Endothelial cell of umbilical vein (primary cell): ENCODE measurements around the gene ZNF423. TPM values are rescaled to one million over a fixed set of nuclear protein-coding genes. Genes with fewer than 3 reads are reported as not detected.

Source experiments
- BruUV-seq: library from RNA; stranded (reverse); fragments of 400-500 nt; replicated peaks from 2 replicates; lab custom pipeline; 2021; lab: Mats Ljungman, UMichigan
- CTCF ChIA-PET: fragments of 300-600, 350-600 bp; sonication (Branson Sonifier 250); formaldehyde crosslinking; loops from one replicate; lab custom pipeline; 2021; ENCODE audit warnings: antibody characterized with exemption, inconsistent platforms; lab: Charles Lee
- POLR2A ChIA-PET: fragments of 300-600, 350-600 bp; sonication (Branson Sonifier 250); formaldehyde crosslinking; loops from one replicate; lab custom pipeline; 2021; ENCODE audit warnings: antibody characterized with exemption, inconsistent platforms; lab: Charles Lee
- DNase-seq: peaks from one replicate; pipeline ENCODE4 v3.0.0-alpha.2; 2011; ENCODE audit warnings: low read depth, low spot score
- FAIRE-seq: peaks from 2 replicates; lab custom pipeline; 2011; peaks lifted over from hg19 to GRCh38; lab: Jason Lieb, UNC
- H2AFZ ChIP-seq: 2 replicates; pipeline ENCODE4 v1.6.0; 2012; ENCODE audit warnings: low read depth, low read length, control low read depth, inconsistent platforms
- H3K27ac ChIP-seq: 2 replicates; pipeline ENCODE4 v1.5.1; 2011; ENCODE audit warnings: low read depth, mild to moderate bottlenecking, control low read depth, low read length, moderate library complexity; ENCODE audit not compliant: insufficient read depth
- H3K27me3 ChIP-seq, 2 experiments: 2 replicates each; pipeline versions ENCODE4 v1.6.0 to v1.6.1; 2011; ENCODE audit warnings: low read length in 2 of 2, mixed read lengths in 1 of 2; ENCODE audit not compliant: control insufficient read depth in 2 of 2, insufficient read depth in 2 of 2
- H3K36me3 ChIP-seq, 2 experiments: 2 replicates in 1 of 2; 3 replicates in 1 of 2; pipeline ENCODE4 v1.5.1; 2011; ENCODE audit warnings: low read length in 2 of 2, mild to moderate bottlenecking in 1 of 2, moderate library complexity in 1 of 2; ENCODE audit not compliant: control insufficient read depth in 2 of 2, insufficient read depth in 2 of 2; ENCODE audit errors: extremely low read depth in 1 of 2
- H3K4me1 ChIP-seq: 3 replicates; pipeline ENCODE4 v1.5.1; 2011; ENCODE audit warnings: mild to moderate bottlenecking, low read length; ENCODE audit not compliant: control insufficient read depth, insufficient read depth; ENCODE audit errors: extremely low read depth
- H3K4me2 ChIP-seq: 2 replicates; pipeline ENCODE4 v1.6.1; 2011; ENCODE audit warnings: low read length, control low read depth, mixed read lengths; ENCODE audit not compliant: insufficient read depth
- H3K4me3 ChIP-seq, 3 experiments: fragments of 200-600 bp in 1 of 3; sonication (generic), shearing (Covaris generic) in 1 of 3; replicated peaks in 1 of 3; 2 replicates each; pipeline ENCODE4 v1.5.1; 2011 to 2016; ENCODE audit warnings: control low read depth in 3 of 3, low read length in 3 of 3, mild to moderate bottlenecking in 2 of 3, inconsistent platforms in 1 of 3, low read depth in 1 of 3, moderate library complexity in 1 of 3; ENCODE audit not compliant: insufficient read depth in 1 of 3
- H3K79me2 ChIP-seq: 2 replicates; pipeline ENCODE4 v1.6.0; 2012; ENCODE audit warnings: low read length, inconsistent platforms; ENCODE audit not compliant: control insufficient read depth, insufficient read depth
- H3K9ac ChIP-seq: replicated peaks from 2 replicates; pipeline ENCODE3; 2011; ENCODE audit warnings: low read length, control low read depth; ENCODE audit not compliant: insufficient read depth; ENCODE audit errors: extremely low read depth
- H3K9me1 ChIP-seq: replicated peaks from 3 replicates; pipeline ENCODE4 v1.6.0; 2011; ENCODE audit warnings: mild to moderate bottlenecking, low read length; ENCODE audit not compliant: control insufficient read depth, insufficient read depth; ENCODE audit errors: extremely low read depth
- H3K9me3 ChIP-seq: replicated peaks from 2 replicates; pipeline ENCODE4 v1.5.1; 2012; ENCODE audit warnings: low read length, inconsistent platforms; ENCODE audit not compliant: control insufficient read depth, insufficient read depth
- H4K20me1 ChIP-seq: replicated peaks from 2 replicates; pipeline ENCODE3; 2011; ENCODE audit warnings: mild to moderate bottlenecking, low read length; ENCODE audit not compliant: control insufficient read depth, insufficient read depth; ENCODE audit errors: extremely low read depth
- EZH2 ChIP-seq: IDR thresholded peaks from 2 replicates; pipeline ENCODE4 v1.6.1; 2012; ENCODE audit warnings: borderline replicate concordance, low read depth, mild to moderate bottlenecking, moderate library complexity, low read length, inconsistent platforms; ENCODE audit not compliant: severe bottlenecking
- FOS ChIP-seq: IDR thresholded peaks from 2 replicates; pipeline ENCODE4 v1.6.1; 2011; ENCODE audit warnings: mild to moderate bottlenecking, low read length, moderate library complexity, borderline replicate concordance; ENCODE audit not compliant: insufficient read depth
- GATA2 ChIP-seq: IDR thresholded peaks from 2 replicates; pipeline ENCODE4 v1.7.0; 2011; ENCODE audit warnings: low read depth, mild to moderate bottlenecking, moderate library complexity, mixed read lengths, low read length; ENCODE audit not compliant: insufficient read length, insufficient read depth
- JUN ChIP-seq: IDR thresholded peaks from 2 replicates; pipeline ENCODE4 v1.6.1; 2011; ENCODE audit warnings: borderline replicate concordance, low read depth; ENCODE audit not compliant: insufficient read length, insufficient read depth
- MYC ChIP-seq: IDR thresholded peaks from one replicate; pipeline ENCODE4 v1.6.1; 2011; ENCODE audit warnings: mild to moderate bottlenecking, low read depth, low read length
- POLR2A ChIP-seq: IDR thresholded peaks from 2 replicates; pipeline ENCODE4 v1.6.1; 2012; ENCODE audit warnings: low read depth, mild to moderate bottlenecking, control low read depth, low read length
- POLR2AphosphoS5 ChIP-seq: IDR thresholded peaks from 2 replicates; pipeline ENCODE4 v1.6.1; 2012; ENCODE audit warnings: low read depth, mild to moderate bottlenecking, control low read depth, low read length, moderate library complexity; ENCODE audit not compliant: insufficient read depth
- dilution Hi-C: fragments of 300-500 bp; cut with MboI; formaldehyde crosslinking; loops from one replicate; pipeline ENCODE4 v1.15.0; 2019; ENCODE audit warnings: low sequenced_read_pairs; ENCODE audit not compliant: extremely low pct_ligation_motif_present
- intact Hi-C: fragments of 100-400 bp; cut with micrococcal nuclease; formaldehyde crosslinking; loops from one replicate; pipeline ENCODE4 v1.10.0; 2022
- polyA plus RNA-seq, 4 experiments: library from polyadenylated mRNA; depleted of rRNA in 3 of 4; stranded (reverse) in 3 of 4; unstranded in 1 of 4; fragments of >200 nt; gene quantifications; 2 replicates each; pipeline versions ENCODE4 v1.2.1 to v1.2.3, GENCODE V29; 2011 to 2012; ENCODE audit warnings: missing spikeins in 1 of 4
- total RNA-seq: library from RNA; stranded (reverse); gene quantifications from 2 replicates; pipeline ENCODE4 v1.2.3, GENCODE V29; 2021
- TF ChIP-seq, protein P1 (sequence below): IDR thresholded peaks from 2 replicates; pipeline ENCODE4 v1.6.1; 2011; ENCODE audit not compliant: insufficient read depth, insufficient read length
- TF ChIP-seq, protein P2 (sequence below), 2 donors: IDR thresholded peaks; 1 replicate in 1 of 2; 2 replicates in 1 of 2; pipeline ENCODE4 v1.5.1; 2011; ENCODE audit warnings: low read length in 2 of 2, mild to moderate bottlenecking in 2 of 2, moderate library complexity in 2 of 2, control low read depth in 1 of 2, inconsistent platforms in 1 of 2, low read depth in 1 of 2; ENCODE audit not compliant: insufficient read depth in 1 of 2; ENCODE audit errors: extremely low read depth in 1 of 2

The ZNF423 gene
- total and polyA plus RNA-seq, 2 donors (not counting 3 experiments of a cell fraction or from before 2014, with no cell fraction given) = 2.2 to 8.1 TPM

DNA sequence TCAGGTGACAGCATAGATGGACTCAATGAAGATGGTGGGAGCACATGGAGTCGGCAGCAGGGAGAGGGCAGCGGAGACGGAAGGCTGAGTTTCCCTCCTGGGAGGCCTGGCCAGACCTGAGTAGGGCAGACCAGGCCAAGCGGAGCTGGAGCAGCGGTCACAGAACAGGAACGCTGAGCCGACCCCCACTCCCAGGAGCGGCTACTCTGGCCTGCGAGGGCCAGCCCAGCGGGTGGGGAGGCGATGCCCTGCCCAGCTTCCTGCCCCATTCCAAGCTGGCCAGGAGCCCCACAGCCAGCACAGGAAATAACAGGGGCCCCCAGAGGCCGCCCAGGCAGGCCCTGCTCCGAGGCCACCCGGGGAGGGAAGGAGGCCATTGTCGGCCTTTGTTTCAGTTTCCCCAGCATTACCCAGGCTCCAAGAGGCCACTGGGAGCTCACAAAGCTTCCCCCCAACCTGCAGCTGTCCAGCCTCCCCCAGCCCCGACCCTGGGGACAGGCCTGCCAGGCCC lies 79.8 kb downstream of the ZNF423 start:
- peak; percentile 67 for DNase-seq
- H3K27me3 ChIP-seq = no peaks in the 10 kb centered on the region
- H3K79me2 ChIP-seq = no peaks in the 10 kb centered on the region
- peaks cover 2% of the 10 kb centered on the region for H3K4me1 ChIP-seq
- ChIA-PET CTCF (interaction anchor here (1.0 to 1.6 kb wide), 5 partner anchors 11 to 182 kb away, joined by 3 to 4 read pairs (median 3); no protein-coding TSS in a partner anchor), POLR2A (no interaction called here)
- H3K9me3 ChIP-seq = no peaks in the 10 kb centered on the region
- intact Hi-C loops = loop anchor here (2.0 kb wide), 1 partner anchor 79 kb away; no protein-coding TSS in a partner anchor
- H3K9ac ChIP-seq = no peak overlapping the region
- TF ChIP-seq, protein P1, sequence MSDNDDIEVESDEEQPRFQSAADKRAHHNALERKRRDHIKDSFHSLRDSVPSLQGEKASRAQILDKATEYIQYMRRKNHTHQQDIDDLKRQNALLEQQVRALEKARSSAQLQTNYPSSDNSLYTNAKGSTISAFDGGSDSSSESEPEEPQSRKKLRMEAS = no peak
- TF ChIP-seq POLR2A (no peak), GATA2 (no peak), POLR2AphosphoS5 (no peak), MYC (no peak), FOS (no peak), EZH2 (no peak), JUN (no peak)
- TF ChIP-seq, protein P2, sequence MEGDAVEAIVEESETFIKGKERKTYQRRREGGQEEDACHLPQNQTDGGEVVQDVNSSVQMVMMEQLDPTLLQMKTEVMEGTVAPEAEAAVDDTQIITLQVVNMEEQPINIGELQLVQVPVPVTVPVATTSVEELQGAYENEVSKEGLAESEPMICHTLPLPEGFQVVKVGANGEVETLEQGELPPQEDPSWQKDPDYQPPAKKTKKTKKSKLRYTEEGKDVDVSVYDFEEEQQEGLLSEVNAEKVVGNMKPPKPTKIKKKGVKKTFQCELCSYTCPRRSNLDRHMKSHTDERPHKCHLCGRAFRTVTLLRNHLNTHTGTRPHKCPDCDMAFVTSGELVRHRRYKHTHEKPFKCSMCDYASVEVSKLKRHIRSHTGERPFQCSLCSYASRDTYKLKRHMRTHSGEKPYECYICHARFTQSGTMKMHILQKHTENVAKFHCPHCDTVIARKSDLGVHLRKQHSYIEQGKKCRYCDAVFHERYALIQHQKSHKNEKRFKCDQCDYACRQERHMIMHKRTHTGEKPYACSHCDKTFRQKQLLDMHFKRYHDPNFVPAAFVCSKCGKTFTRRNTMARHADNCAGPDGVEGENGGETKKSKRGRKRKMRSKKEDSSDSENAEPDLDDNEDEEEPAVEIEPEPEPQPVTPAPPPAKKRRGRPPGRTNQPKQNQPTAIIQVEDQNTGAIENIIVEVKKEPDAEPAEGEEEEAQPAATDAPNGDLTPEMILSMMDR (IDR thresholded peaks at IDR 0.05; ENCODE audit: extremely low read depth in 1 of 2, insufficient read depth in 1 of 2, low read depth in 1 of 2, low read length in 2 of 2) = peak in 1 of 2 donors; percentile 3
- no peak for FAIRE-seq
- no TSS peak for BruUV-seq
- dilution Hi-C loops = no loop called here
- H3K36me3 ChIP-seq = no peaks in the 10 kb centered on the region
- H3K9me1 ChIP-seq = no peaks in the 10 kb centered on the region
- peak overlapping the region; percentile 1 for H2AFZ ChIP-seq
- H3K4me2 ChIP-seq = no peak overlapping the region
- no peaks in the 10 kb centered on the region for H4K20me1 ChIP-seq
- H3K4me3 ChIP-seq = no peak overlapping the region
- H3K27ac ChIP-seq = no peak overlapping the region
